HUDEP-2 (cell line): ENCODE results near the gene PRSS22.

Source experiments
- DNase-seq, 76 experiments: peaks; one replicate each; lab custom pipeline; 2025; ENCODE audit not compliant: unreplicated experiment in 76 of 76; lab: John Stamatoyannopoulos, UW

Gene PRSS22

DNA sequence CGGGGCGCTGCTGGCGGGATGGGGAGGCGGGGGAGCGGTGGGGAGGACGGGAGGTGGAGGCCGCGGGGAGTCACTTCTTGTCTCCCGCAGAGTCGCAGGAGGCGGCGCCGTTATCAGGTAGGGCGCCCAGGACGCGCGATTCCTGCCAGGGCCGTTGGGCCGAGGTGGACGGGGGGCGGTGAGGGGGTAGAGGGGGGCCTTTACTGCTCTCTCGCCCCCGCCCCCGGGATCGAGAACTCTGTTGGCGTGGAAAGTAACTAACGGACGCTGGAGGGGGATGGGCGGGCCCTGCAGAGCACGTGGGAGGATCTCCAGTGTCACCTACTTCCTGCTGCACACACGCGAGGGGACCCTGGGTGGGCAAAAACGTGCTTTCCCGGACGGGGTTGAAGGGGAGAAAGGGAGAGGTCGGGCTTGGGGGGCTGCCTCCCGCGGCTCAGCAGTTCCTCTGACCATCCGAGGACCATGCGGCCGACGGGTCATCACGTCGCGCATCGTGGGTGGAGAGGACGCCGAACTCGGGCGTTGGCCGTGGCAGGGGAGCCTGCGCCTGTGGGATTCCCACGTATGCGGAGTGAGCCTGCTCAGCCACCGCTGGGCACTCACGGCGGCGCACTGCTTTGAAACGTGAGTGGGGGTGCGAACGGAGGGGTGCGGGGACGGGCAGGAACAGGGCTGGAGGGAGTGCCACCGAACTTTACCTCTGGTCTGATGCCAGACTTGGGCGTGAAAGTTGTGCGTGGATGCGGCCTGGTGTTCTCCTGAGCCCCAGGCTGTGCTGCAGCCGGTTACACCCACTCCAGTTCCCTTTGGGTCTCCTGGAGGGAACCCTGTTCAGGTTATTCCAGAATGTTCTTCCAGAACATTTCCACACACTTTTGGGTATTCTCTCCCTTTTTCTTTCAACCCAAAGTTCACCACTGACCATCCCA lies 40.4 kb downstream of the PRSS22 start:
- no peak for DNase-seq

DNA sequence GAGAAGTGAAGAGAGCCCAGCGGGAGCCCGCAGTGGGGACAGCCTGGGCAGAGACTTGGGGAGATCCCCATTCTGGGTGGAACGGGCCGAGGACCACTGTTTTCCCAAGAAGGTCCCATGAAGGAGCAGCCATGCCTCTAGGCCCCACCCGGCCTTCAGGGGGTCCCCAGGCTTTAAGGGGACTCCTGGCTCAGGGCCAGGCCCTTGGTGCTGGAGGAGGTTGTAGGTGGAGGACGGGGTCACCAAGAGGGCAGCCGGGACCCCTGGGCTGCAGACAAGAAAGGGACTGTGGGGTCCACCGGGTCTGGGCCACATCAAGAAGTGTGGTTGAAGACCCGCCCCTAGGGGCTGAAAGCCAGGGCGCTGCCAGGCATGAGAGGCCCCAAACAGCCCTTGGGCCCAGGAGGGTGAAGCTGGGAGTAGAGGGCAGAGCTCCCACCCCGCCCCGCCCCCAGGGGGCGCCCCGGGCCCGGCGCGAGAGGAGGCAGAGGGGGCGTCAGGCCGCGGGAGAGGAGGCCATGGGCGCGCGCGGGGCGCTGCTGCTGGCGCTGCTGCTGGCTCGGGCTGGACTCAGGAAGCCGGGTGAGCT lies 41.1 kb downstream of the PRSS22 start, which contains the start of gene PRSS21:
TSS of gene PRSS21 (plus strand) at position 487 of the 589 bp plus-strand sequence. CDS start at position 519, 32 bp downstream.
- DNase-seq, result no peak

DNA sequence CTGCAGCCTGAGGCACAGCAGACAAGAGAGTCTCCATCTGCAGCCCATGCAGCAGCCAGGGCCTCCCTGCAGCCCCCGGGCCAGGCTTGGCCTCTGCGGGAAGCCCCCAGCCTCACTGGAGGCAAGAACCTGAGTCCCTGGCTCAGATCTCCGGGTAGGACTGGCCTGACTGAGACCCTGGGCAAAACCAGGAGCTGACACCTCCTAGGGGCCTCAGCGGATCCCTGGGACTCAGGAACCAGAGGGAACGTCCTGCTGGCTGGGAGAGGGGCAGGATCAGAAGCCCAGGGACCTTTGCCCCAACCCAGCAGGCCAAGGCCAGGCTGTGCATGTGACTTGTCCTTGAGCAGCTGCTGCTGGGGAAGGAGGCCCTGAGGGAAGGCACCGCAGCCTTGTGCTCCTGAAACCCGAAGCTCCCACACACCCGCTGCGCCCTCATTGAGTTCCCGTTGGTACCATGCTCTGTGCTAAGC lies 42.6 kb downstream of the PRSS22 start:
- no peak for DNase-seq

DNA sequence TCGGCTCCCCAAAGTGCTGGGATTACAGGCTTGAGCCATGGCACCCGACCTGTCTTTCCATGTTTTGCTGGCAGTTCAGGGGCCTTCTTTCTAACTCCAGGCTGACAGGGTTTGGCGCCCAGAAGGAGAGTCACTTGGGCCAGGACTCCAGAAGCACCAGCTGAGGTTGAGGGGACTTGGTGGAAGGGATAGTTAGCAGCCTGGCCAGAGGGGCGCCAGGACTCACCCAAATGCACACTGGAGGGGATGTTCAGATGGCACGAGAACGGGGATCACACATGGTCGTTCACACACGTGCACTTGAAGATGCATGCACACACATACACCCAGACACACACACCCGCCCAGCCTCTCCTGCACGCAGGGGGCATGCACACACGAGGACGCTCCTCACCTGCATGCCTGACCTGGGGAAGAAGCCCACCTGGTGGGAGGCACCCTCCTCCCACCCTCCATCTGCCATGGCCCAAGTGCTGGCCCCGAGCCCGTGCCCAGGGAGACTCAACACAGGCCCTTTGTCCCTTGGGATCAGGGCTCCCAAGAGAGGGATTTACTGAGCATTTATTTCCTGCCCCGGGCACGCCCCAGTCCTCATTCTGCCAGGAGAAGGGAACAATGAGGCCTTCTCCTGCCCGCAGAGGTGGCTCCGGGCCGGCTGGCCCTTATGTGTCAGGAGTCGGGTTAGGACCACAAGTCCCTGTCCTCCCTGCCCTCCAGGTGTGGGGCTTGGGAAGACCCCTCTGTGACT lies 43.2 kb downstream of the PRSS22 start:
- no peak for DNase-seq

DNA sequence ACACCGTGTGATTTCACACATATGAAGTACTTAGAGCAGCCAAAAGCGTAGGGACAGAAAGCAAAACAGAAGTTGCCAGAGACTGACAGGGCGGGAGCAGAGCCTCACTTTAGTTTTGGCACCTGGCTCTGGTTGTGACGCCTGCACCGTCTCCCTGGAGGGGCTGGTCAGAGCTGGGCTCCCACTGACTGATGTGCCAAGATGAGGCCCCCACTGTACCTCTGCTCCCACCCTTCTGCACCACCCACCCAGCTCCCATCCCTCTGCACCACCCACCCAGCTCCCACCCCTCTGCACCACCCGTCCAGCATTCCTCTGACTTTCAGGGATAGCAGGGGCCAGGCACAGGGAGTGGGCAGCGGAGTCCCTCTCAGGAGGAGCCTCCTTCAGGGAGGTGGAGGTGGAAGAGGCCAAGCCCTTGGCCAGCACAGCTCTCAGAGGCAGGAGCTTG lies 44.2 kb downstream of the PRSS22 start:
- DNase-seq, result no peak

DNA sequence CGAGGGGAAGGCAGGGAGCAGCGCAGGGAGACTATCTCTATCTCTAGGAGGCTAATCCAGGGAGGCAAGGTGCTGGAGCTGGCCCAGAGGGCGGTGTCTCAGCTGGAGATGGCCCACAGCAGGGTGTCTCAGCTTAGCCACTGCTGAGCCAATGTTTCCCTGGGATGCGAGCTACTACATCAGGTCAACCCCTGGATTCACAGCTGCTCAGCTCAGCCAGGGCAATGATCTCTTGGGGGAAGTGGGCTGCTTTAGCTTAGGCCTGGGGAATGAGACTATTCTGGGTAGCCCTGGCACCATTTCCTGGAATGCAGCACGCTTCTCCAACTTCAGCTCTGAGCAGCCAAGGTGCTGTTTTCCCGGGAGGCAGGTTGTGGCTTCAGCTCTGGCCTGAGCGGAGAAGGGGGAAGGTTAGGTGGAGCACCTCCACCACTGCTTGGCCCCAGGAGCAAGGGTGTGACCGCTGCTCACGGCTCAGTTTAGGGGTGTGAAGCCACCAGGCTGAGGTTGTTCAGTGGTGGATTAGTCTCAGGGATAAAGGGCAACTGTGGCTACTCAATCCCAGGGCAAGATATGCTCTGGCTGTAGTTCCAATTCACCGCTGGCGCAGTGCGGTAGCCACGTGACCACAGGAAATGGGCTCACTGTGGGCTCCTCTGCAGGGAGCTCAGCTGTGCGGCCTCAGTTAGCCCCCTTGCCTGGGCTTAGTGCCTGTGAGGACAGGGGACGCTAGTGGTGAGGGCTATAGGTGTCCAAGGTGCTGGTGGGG lies 46.1 kb downstream of the PRSS22 start:
- DNase-seq, result no peak

DNA sequence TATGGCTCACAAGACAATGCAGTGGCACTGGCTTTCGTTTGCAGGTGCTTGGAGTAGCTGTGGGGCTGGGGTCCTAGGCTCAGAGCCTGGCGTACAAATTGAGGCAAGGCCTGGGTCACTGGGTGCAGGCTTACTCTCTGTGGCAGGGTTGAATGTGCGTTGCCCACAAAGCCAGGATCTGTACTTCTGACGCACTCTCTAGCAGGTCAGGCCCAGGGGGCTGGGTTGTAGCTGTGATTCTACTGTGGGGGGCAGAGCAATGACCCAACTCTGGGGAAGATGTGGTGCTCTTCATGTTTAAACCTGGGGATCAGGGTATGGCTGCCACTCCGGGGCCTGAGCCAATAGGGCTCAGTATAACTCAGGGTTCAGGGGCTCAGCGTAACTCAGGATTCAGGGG lies 47.3 kb downstream of the PRSS22 start:
- DNase-seq, result no peak

DNA sequence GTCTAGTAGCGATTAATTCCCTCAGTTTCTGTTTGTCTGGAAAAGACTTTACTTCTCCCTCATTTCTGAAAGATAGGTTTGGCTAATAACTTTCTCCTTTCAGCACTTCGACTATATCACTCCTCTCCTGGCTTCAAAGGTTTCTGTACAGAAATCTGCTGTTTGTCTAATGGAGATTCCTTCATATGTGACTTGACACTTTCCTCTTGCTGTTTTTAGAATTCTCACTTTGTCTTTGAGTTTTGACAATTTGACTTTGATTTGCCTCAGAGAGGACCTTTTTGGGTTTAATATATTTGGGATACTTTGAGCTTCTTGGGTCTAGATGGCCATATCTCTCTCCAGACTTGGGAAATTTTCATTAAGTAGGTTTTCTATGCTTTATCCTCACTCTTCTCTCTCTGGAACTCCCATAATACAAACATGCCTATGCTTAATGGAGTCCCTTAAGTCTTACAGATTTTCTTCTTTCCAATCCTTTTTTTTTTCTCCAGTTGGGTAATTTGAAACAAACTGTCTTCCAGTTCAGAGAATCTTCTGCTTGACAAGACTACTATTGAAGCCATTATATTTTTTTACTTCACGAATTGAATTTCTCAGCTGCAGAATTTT lies 48.7 kb downstream of the PRSS22 start:
- DNase-seq, result no peak

DNA sequence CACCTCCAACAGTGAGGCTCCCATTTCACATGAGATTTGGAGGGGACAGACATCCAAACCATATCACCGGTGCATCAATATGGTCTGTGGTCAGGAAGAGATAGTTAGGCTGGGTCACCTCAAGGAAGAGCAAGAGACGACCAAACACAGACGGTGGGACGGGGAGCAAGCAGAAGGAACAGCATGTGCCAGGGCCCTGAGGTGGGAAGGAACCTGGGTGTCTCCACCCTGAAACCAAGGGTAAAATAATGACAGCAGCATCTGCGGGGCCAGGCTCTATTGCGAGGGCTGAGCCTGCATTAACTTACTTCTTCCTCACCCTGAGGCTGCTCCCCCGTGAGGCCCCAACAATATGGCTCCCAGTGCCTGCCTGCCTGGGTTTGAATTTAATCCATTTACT lies 49.8 kb downstream of the PRSS22 start:
- no peak for DNase-seq

DNA sequence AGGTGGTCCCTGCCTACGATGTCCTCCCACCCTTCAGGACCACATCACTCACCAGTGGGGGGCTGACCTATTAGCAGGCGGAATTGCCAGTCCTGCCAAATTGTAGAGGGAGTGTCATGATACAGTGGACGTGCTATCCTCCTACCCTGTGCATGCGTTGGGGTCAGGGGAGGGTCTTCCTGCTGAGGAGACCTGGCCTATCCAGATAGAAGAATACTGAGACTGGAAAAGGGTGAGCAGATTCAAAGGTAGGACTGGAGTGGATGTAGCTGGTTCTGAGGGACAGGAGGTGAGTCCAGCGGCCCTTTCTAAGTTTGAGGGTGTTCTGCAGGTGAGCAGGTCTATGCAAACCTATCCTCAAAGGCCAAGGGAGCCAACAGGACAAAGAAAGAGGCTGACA lies 51.7 kb downstream of the PRSS22 start:
- no peak for DNase-seq

DNA sequence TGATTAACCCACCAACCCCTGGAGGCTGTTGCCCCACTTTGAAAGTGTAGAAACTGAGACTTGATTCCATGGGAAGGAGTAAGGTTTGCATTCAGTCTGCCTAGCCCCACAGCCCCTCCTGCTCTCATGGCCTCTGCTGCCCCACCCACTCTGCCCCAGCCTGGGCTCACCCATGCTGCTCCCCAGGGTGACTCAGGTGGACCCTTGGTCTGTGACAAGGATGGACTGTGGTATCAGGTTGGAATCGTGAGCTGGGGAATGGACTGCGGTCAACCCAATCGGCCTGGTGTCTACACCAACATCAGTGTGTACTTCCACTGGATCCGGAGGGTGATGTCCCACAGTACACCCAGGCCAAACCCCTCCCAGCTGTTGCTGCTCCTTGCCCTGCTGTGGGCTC lies 53.2 kb downstream of the PRSS22 start:
- DNase-seq, result no peak

DNA sequence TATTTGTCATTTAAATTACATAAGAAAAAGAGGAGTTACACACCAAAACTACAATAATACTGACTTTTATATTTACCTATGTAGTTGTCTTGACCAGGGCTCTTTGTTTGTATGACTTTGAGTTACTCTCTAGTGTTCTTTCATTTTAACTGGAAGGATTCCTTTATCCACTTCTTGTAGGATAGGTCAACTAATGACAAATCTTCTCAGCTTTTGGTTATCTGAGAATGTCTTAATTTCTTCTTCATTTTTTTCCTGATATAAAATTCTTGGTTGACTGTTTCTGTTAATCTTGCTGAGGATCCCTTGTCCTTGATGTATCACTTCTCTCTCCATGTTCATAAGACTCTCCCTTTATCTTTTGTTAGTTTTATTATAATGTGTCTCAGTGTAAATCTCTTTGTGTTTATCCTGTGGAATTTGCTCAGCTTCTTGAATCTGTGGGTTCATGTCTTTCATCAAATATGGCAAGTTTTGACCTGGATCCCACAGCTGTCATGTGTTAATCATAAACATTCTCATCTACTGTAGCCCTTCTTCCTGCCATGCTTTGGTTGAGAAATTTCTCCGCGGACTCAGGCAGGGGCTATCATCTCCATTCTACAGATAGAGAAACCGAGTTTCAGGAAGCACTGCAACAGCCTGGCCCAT lies 54.3 kb downstream of the PRSS22 start:
- DNase-seq, result no peak
